H9 (cell line): Measurements from ENCODE around the gene ZNF653. TPM values are rescaled to one million over a fixed set of nuclear protein-coding genes. Genes with fewer than 3 reads are reported as not detected.

ENCODE experiments used
- DNase-seq: peaks from one replicate; pipeline ENCODE4 v3.0.0-alpha.2; 2017
- H2AFZ ChIP-seq: one replicate; pipeline ENCODE4 v1.6.1; 2013; ENCODE audit warnings: mild to moderate bottlenecking, low read length, control low read depth, moderate library complexity
- H2AK5ac ChIP-seq: 2 replicates; pipeline ENCODE4 v1.6.1; 2013; ENCODE audit warnings: low read length, control low read depth, mixed read lengths; ENCODE audit not compliant: insufficient read length
- H2BK120ac ChIP-seq: one replicate; pipeline ENCODE4 v1.6.1; 2013; ENCODE audit warnings: low read depth, mild to moderate bottlenecking, low read length, control low read depth, inconsistent platforms; ENCODE audit not compliant: poor library complexity, severe bottlenecking
- H2BK12ac ChIP-seq: 2 replicates; pipeline ENCODE4 v1.6.1; 2013; ENCODE audit warnings: low read length, control low read depth, mixed read lengths, low read depth; ENCODE audit not compliant: insufficient read length
- H2BK15ac ChIP-seq: 2 replicates; pipeline ENCODE4 v1.6.1; 2013; ENCODE audit warnings: low read depth, low read length, control low read depth
- H2BK20ac ChIP-seq: one replicate; pipeline ENCODE4 v1.6.1; 2013; ENCODE audit warnings: low read depth, mild to moderate bottlenecking, low read length, control low read depth, inconsistent platforms; ENCODE audit not compliant: poor library complexity, severe bottlenecking
- H2BK5ac ChIP-seq: 2 replicates; pipeline ENCODE4 v1.6.1; 2013; ENCODE audit warnings: low read length, control low read depth, mixed read lengths; ENCODE audit not compliant: insufficient read length
- H3K14ac ChIP-seq: 2 replicates; pipeline ENCODE4 v1.6.1; 2013; ENCODE audit warnings: low read length, control low read depth; ENCODE audit not compliant: insufficient read depth
- H3K18ac ChIP-seq: 2 replicates; pipeline ENCODE4 v1.6.1; 2013; ENCODE audit warnings: low read depth, mild to moderate bottlenecking, mixed read lengths, low read length, control low read depth; ENCODE audit not compliant: insufficient read length
- H3K23ac ChIP-seq: 2 replicates; pipeline ENCODE4 v1.6.1; 2013; ENCODE audit warnings: low read length, control low read depth, mixed read lengths, low read depth; ENCODE audit not compliant: insufficient read length
- H3K23me2 ChIP-seq: 2 replicates; pipeline ENCODE4 v1.6.1; 2013; ENCODE audit warnings: low read depth, mild to moderate bottlenecking, mixed read lengths, low read length, control low read depth; ENCODE audit not compliant: insufficient read length, poor library complexity, severe bottlenecking
- H3K27ac ChIP-seq: 2 replicates; pipeline ENCODE4 v1.5.1; 2013; ENCODE audit warnings: low read length, control low read depth, mixed read lengths, low read depth; ENCODE audit not compliant: insufficient read length
- H3K27me3 ChIP-seq: 2 replicates; pipeline ENCODE4 v1.6.1; 2013; ENCODE audit warnings: low read length, control low read depth, inconsistent platforms; ENCODE audit not compliant: insufficient read depth
- H3K4ac ChIP-seq: 2 replicates; pipeline ENCODE4 v1.6.1; 2013; ENCODE audit warnings: low read depth, mild to moderate bottlenecking, control low read depth, inconsistent platforms, low read length, moderate library complexity
- H3K4me1 ChIP-seq: 2 replicates; pipeline ENCODE4 v1.6.1; 2013; ENCODE audit warnings: low read length, control low read depth, inconsistent platforms; ENCODE audit not compliant: insufficient read depth
- H3K4me2 ChIP-seq: 2 replicates; pipeline ENCODE4 v1.6.1; 2013; ENCODE audit warnings: low read length, control low read depth, mixed read lengths; ENCODE audit not compliant: insufficient read length, insufficient read depth
- H3K56ac ChIP-seq: 2 replicates; pipeline ENCODE4 v1.6.1; 2013; ENCODE audit warnings: low read depth, mild to moderate bottlenecking, mixed read lengths, low read length, control low read depth; ENCODE audit not compliant: insufficient read length
- H3K79me1 ChIP-seq: 2 replicates; pipeline ENCODE4 v1.6.1; 2013; ENCODE audit warnings: low read depth, mild to moderate bottlenecking, moderate library complexity, low read length, control low read depth, inconsistent platforms; ENCODE audit not compliant: insufficient read depth, poor library complexity, severe bottlenecking
- H3K79me2 ChIP-seq: 2 replicates; pipeline ENCODE4 v1.6.1; 2013; ENCODE audit warnings: low read length, control low read depth, inconsistent platforms; ENCODE audit not compliant: insufficient read depth
- H3K9ac ChIP-seq: 2 replicates; pipeline ENCODE4 v1.6.1; 2013; ENCODE audit warnings: low read length, control low read depth, mixed read lengths; ENCODE audit not compliant: insufficient read length; ENCODE audit errors: extremely low read depth
- H3K9me3 ChIP-seq: one replicate; pipeline ENCODE4 v1.6.1; 2013; ENCODE audit warnings: low read depth, low read length, inconsistent platforms; ENCODE audit not compliant: control insufficient read depth
- H3T11ph ChIP-seq: one replicate; pipeline ENCODE4 v1.6.1; 2013; ENCODE audit warnings: mild to moderate bottlenecking, low read length, control low read depth, inconsistent platforms
- H4K20me1 ChIP-seq: one replicate; pipeline ENCODE4 v1.6.1; 2013; ENCODE audit not compliant: control insufficient read depth, insufficient read length, insufficient read depth
- H4K5ac ChIP-seq: 2 replicates; pipeline ENCODE4 v1.6.1; 2013; ENCODE audit warnings: low read depth, mild to moderate bottlenecking, mixed read lengths, low read length, control low read depth; ENCODE audit not compliant: insufficient read length
- H4K8ac ChIP-seq: replicated peaks from 2 replicates; pipeline ENCODE4 v1.6.1; 2013; ENCODE audit warnings: low read length, control low read depth, mixed read lengths, low read depth; ENCODE audit not compliant: insufficient read length
- H4K91ac ChIP-seq: 2 replicates; pipeline ENCODE4 v1.6.1; 2013; ENCODE audit warnings: low read depth, mild to moderate bottlenecking, moderate library complexity, mixed read lengths, low read length, control low read depth; ENCODE audit not compliant: insufficient read length
- H3K27ac Mint-ChIP-seq, 3 experiments: 2 replicates in 2 of 3; 3 replicates in 1 of 3; pipeline ENCODE4 v1.8.0; 2020 to 2021; ENCODE audit warnings: mixed read lengths in 3 of 3, mild to moderate bottlenecking in 1 of 3, moderate library complexity in 1 of 3
- H3K27me3 Mint-ChIP-seq: 2 replicates; pipeline ENCODE4 v1.8.0; 2021; ENCODE audit warnings: low read depth, mild to moderate bottlenecking, moderate library complexity, mixed read lengths
- H3K36me3 Mint-ChIP-seq, 3 experiments: 2 replicates in 2 of 3; 3 replicates in 1 of 3; pipeline ENCODE4 v1.8.0; 2020 to 2021; ENCODE audit warnings: low read depth in 3 of 3, mixed read lengths in 3 of 3; ENCODE audit not compliant: insufficient read depth in 1 of 3
- H3K4me1 Mint-ChIP-seq, 2 experiments: 2 replicates each; pipeline ENCODE4 v1.8.0; 2020; ENCODE audit warnings: mixed read lengths in 2 of 2
- H3K4me3 Mint-ChIP-seq, 2 experiments: 2 replicates in 1 of 2; 3 replicates in 1 of 2; pipeline ENCODE4 v1.8.0; 2020 to 2021; ENCODE audit warnings: mild to moderate bottlenecking in 2 of 2, mixed read lengths in 2 of 2, moderate library complexity in 1 of 2
- H3K9me3 Mint-ChIP-seq, 2 experiments: 2 replicates in 1 of 2; 3 replicates in 1 of 2; pipeline ENCODE4 v1.8.0; 2020; ENCODE audit warnings: mild to moderate bottlenecking in 2 of 2, mixed read lengths in 2 of 2, moderate library complexity in 1 of 2
- WGBS: extraction: QIAGEN DNeasy Blood & Tissue Kit; methylation state at CpG from one replicate; pipeline ENCODE4 v1.1.7; 2013; ENCODE audit warnings: missing lambda C conversion rate, low lambda C conversion rate, mixed read lengths; ENCODE audit not compliant: insufficient read length; ENCODE audit errors: extremely low coverage; 5-methylcytosine and 5-hydroxymethylcytosine counted together
- total RNA-seq: library from RNA; stranded (reverse); gene quantifications from 2 replicates; pipeline ENCODE4 v1.2.1, GENCODE V29; 2021
- TF ChIP-seq, protein P1 (sequence below): fragments of 200-600 bp; sonication (generic); conservative IDR thresholded peaks from 3 replicates; pipeline ENCODE4 v1.8.0; 2021; ENCODE audit warnings: antibody characterized with exemption, mild to moderate bottlenecking

ZNF653 gene
- total RNA-seq, 1 experiment from 2014 or later: 11.6 TPM

DNA sequence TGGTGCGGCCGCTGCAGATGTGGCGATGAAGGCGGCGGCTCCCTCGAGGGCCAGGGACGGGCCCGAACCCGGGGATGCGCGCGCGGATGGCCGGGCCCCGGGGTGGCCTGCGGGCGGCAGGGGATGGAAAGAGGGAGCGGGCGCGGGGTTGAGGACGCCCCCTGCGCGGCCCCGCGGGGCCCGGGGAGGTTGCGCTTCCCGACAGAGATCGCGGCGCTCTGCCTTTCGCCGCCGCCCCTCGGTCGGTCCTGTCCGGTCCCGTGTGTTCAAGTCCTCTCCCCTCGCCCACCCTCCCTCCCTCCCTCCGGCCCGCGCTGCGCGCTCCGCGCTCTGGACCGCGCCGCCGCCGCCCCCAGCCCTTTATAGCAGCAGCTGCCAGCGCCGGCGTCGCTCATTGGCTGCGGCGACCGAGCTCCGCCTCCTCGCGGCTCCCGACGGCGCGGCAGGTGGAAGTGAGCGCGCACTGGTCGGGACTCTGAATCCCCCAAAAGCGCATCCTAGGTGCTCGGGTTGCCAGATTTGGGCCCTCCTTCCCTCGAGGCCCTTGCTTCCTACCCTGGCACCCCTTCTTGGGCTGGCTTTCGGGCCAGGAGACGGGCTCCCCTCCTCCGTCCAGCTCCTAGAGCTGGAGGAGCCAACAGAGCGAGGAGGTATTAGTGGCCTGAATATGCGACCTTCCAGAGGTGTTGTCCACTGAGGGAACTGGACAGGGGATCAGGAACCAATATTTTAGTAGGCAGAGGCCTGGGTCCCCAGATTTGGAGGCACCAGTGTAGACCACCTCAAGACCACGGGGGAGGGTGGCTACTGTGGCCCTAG, 24.7 kb downstream of the ZNF653 start, which contains the start of gene ELAVL3:
Gene ELAVL3 (minus strand): TSS at position 332 of the 819 bp plus-strand sequence. CDS start 438 bp downstream, outside the sequence.
- no peaks in the 10 kb centered on the region for H3K9me3 ChIP-seq
- no peak within 1 kb of the TSS for H3K27ac ChIP-seq
- peaks cover 4 to 18% of the 10 kb centered on the region in 2 experiments; a peak in 3 of 4 replicates for H3K4me1 Mint-ChIP-seq
- peaks cover 12% of the 10 kb centered on the region; the same call in 1 of the 2 replicates for H3K27me3 ChIP-seq
- H3K4me1 ChIP-seq: no peaks in the 10 kb centered on the region
- H3K14ac ChIP-seq: no peak within 1 kb of the TSS
- no peak within 1 kb of the TSS for H2BK120ac ChIP-seq
- H2AFZ ChIP-seq: no peak within 1 kb of the TSS
- H3K4ac ChIP-seq: no peak within 1 kb of the TSS
- H3K23ac ChIP-seq: no peak within 1 kb of the TSS
- no peak within 1 kb of the TSS for H2BK5ac ChIP-seq
- no peaks in the 10 kb centered on the region for H3K79me1 ChIP-seq
- no peak within 1 kb of the TSS for H2BK12ac ChIP-seq
- no peak within 1 kb of the TSS for H4K5ac ChIP-seq
- H3K9ac ChIP-seq: no peak within 1 kb of the TSS
- TF ChIP-seq, protein P1, sequence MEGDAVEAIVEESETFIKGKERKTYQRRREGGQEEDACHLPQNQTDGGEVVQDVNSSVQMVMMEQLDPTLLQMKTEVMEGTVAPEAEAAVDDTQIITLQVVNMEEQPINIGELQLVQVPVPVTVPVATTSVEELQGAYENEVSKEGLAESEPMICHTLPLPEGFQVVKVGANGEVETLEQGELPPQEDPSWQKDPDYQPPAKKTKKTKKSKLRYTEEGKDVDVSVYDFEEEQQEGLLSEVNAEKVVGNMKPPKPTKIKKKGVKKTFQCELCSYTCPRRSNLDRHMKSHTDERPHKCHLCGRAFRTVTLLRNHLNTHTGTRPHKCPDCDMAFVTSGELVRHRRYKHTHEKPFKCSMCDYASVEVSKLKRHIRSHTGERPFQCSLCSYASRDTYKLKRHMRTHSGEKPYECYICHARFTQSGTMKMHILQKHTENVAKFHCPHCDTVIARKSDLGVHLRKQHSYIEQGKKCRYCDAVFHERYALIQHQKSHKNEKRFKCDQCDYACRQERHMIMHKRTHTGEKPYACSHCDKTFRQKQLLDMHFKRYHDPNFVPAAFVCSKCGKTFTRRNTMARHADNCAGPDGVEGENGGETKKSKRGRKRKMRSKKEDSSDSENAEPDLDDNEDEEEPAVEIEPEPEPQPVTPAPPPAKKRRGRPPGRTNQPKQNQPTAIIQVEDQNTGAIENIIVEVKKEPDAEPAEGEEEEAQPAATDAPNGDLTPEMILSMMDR: no peak
- DNase-seq: peak; percentile 67
- no peaks in the 10 kb centered on the region; a peak in 1 of 7 replicates for H3K36me3 Mint-ChIP-seq
- H4K91ac ChIP-seq: no peak within 1 kb of the TSS
- H3K27me3 Mint-ChIP-seq: peaks cover 42% of the 10 kb centered on the region
- peaks cover 7% of the 10 kb centered on the region for H3K23me2 ChIP-seq
- no peaks in the 10 kb centered on the region for H4K20me1 ChIP-seq
- no peak within 1 kb of the TSS for H4K8ac ChIP-seq
- peak within 1 kb of the TSS; percentile 28 for H3K4me2 ChIP-seq
- H3K9me3 Mint-ChIP-seq: peaks cover 0 to 4% of the 10 kb centered on the region in 2 experiments; a peak in 3 of 5 replicates
- H3T11ph ChIP-seq: no peak within 1 kb of the TSS
- H3K27ac Mint-ChIP-seq: no peak within 1 kb of the TSS; a peak in 1 of 7 replicates
- no peak within 1 kb of the TSS for H3K18ac ChIP-seq
- H3K56ac ChIP-seq: no peak within 1 kb of the TSS
- H2BK15ac ChIP-seq: no peak within 1 kb of the TSS
- no peaks in the 10 kb centered on the region for H3K79me2 ChIP-seq
- H2AK5ac ChIP-seq: no peak within 1 kb of the TSS
- no peak within 1 kb of the TSS for H2BK20ac ChIP-seq
- peak within 1 kb of the TSS; percentile 38 to 77; a peak in 4 of 5 replicates for H3K4me3 Mint-ChIP-seq
- WGBS: no CpG with 5 or more reads among the region's 77 CpGs
